HUDEP-2 (cell line): ENCODE measurements around the gene SCAMP4.

Source experiments
- DNase-seq, 76 experiments: peaks; one replicate each; lab custom pipeline; 2025; ENCODE audit not compliant: unreplicated experiment in 76 of 76; lab: John Stamatoyannopoulos, UW

The SCAMP4 gene

GRCh38 chr19:1953441-1954094 is 48.4 kb downstream of the SCAMP4 start:
- no peak for DNase-seq

GRCh38 chr19:1954532-1954933 is 49.3 kb downstream of the SCAMP4 start:
- no peak for DNase-seq

DNA sequence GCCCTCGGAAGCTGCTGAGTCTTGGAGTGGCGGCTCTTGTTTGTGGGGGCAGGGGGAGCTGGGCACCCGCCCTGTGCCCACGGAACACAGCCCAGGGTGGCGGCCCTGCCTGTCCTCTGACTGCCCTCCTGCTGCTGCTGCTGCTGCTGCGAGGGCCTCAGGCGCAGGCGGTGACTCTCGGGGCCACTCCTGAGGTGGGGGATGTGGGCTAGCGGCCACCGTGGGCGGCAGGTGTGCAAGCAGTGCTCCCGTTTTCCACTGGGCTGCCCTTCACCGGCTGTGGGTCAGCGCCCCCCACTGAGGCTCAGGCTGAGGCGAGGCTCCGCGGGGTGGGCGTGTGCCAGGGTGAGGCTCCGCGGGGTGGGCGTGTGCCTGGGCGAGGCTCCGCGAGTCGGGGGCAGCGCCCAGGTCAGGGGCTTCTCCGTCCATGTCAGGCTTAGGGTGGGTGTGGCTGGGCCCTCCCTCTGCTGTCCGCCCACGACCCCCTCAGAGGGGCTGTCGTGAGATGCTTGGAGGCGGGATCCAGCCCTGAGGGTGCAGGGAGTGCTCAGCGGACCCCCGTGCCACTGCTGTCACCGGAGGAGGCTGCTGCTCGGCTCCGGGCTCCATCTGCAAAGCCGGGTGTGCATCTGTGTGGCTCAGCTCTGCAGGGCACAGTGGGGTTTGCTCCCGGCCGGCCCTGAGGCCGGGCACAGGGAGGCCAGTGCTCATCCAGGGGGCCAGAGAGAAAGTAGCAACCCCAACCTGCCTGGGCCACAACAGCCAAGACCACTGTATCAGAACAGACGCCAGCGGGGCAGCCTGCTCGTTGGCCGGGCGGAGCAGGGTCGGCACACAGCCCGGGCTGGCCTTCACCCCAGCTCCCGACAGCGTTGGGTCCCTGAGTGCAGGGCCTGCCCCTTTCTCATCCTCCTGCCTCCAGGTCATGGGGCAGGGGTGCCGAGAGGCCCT is 50.2 kb downstream of the SCAMP4 start:
- DNase-seq: peak in 1 of 76 experiments; percentile 15

GRCh38 chr19:1956122-1956494 is 50.9 kb downstream of the SCAMP4 start:
- DNase-seq: no peak

DNA sequence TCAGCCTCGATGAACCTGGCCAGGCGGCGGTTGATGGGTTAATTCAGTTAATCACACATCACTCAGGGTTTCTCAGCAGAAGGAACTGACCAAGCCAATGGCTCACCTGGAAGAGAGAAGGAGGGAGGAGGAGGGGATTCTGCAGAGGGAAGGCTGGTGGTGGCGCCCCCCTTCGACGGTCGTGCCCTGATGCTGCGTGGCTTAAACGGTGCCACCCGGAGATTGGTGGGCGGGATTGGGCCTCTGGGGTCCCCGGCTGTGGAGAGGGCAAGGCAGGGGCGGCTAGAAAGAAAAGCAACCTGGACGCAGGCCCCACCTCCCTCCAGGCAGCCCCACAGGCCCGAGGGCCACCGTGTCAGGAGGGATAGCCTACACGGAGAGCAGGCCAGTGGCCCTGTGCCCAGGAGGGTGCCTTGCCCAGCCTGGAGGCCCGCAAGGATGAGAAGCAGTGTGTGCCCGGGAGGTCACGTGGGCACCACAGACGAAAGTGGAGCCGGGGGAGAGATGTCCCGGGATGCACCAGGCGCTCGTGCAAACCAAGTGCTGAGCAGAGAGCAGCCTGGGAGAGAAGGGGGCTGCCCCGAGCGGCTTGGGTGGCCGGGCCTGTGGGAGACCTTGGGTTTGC is 51.8 kb downstream of the SCAMP4 start:
- DNase-seq: no peak

DNA sequence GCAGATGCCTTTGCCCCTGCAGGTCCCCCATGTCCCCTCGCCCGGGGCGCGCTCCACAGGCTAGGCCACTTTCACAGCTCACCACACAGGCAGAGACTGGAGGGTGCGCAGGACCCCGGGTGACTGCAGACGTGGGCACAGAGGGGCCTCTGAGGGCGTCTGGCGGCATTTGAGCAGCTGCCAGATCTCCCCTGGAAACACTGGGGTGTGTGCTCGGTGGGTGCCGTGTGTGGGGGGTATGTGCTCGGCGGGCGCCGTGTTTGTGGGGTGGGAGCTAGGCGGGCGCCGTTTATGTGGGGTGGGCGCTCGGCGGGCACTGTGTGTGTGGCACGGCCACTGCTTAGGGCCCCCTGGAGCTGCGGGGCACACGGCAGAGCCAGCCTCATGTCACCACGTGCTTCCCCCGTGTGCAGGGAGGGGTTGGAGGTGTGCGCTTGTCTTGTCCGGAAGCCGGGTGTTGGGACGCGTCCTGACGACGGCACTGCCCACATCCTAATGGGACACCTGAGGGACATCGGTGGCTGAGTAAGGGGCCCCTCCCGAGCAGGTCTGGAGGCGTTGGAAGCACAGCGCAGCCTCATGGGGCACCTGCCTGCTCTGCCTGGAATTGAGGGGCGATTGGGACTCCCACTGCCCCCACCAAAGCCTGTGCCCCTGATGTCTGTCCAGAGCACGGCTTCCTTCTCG is 52.5 kb downstream of the SCAMP4 start:
- DNase-seq: no peak

DNA sequence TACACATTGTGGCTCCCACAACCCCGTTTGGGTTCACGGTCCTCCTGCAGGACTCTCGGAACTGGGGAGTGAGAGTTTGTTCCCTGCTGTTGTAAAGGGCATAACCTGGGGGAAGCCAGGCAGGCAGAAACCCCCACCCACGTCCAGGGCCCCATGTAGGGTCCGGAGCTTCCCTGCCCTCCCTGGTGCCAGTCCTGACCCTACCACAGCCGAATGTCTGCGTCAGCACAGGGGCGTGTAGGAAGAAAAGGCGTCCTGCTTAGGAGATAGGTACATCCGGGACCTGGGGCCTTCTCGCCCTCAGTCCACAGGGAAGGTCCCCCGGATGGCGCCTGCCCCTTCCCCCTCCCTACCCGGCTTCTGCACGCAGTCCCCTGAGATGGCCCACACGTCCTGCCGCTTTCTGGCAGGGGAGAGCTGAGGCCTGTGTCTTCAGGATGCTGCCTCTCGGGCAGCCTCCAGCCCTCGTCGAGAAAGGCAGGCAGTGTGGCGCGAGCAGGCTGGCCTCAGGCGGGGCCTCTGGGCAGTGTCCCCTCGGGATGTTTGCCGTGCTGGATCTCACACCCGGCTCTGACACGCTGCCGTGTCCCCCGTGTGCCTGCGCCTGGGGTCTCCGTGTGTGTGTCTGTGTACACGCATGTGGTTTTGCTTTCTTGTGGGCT is 54.9 kb downstream of the SCAMP4 start:
- DNase-seq: no peak

DNA sequence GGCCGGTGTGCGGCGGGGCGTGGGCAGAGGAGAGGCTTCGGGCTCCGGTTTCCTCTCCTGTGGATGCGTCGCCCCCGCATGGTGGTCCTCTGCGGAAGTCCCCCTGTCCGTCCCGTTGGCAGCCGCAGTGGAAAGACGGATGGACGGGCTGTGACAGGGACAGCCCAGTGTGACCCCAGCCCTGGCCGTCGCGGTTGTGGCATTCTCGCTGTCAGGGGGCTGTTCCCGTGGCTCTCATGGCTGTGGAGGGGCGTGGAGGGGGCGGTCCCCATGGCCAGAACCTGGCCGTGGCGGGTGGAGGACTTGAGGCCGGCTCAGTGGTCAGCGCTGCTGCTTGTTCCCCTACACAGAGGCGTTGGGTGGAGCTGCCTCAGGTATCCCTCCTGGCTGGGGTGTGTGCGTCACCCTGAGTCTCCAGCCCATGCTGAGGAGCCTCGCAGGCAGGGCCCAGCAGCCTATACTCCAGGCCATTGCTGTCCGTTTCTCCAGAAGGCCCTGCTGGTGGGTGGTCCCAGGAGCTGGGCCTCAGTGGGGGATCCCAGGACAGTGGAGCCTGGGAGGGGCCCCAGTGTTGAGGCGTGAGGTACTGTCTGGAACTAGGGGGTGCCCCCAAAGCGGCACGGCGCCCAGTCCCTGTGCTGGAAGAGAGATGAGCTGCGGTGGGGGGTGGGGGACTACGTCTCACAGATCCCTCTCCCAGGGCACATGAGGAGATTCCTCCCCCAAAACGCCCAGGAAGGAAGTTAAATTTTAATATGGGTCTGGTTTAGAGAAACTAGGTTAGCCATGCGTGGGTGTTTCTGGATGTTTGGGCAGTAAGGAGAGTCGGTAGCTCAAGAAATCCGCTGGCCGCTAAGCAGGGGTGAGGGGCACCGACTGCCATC is 56.0 kb downstream of the SCAMP4 start:
- DNase-seq: no peak

GRCh38 chr19:1962674-1963073 is 57.5 kb downstream of the SCAMP4 start:
- DNase-seq: no peak

DNA sequence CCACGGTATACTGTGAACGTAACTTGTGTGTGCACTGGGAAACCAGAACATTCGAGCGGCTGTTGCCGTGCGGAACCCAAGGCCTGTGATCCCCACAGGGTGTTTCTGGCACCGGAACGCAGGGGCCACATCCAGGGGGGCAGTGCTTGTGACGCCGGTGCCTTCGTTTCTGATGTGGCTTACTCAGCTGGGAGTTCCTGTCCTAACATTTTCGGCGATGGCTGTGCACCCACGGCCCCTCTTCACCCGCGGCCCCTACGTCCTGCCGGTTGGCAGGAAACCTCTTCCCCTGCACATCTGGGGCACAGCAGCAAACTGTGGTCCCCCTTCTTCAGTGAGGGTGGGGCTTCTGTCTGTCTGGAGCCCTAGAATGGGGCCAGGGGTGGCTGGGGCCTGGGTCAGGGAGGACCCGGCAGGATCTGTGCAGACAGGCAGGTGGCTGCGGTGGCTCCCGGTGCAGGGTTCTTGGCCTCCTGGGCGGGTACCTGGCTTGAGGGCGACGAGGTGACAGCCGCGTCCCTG is 61.9 kb downstream of the SCAMP4 start:
- no peak for DNase-seq

- no peak for DNase-seq
These were observed 63.3 kb downstream of the SCAMP4 start for GRCh38 chr19:1968279-1969175.

GRCh38 chr19:1969176-1970002 is 64.2 kb downstream of the SCAMP4 start:
- DNase-seq: no peak

DNA sequence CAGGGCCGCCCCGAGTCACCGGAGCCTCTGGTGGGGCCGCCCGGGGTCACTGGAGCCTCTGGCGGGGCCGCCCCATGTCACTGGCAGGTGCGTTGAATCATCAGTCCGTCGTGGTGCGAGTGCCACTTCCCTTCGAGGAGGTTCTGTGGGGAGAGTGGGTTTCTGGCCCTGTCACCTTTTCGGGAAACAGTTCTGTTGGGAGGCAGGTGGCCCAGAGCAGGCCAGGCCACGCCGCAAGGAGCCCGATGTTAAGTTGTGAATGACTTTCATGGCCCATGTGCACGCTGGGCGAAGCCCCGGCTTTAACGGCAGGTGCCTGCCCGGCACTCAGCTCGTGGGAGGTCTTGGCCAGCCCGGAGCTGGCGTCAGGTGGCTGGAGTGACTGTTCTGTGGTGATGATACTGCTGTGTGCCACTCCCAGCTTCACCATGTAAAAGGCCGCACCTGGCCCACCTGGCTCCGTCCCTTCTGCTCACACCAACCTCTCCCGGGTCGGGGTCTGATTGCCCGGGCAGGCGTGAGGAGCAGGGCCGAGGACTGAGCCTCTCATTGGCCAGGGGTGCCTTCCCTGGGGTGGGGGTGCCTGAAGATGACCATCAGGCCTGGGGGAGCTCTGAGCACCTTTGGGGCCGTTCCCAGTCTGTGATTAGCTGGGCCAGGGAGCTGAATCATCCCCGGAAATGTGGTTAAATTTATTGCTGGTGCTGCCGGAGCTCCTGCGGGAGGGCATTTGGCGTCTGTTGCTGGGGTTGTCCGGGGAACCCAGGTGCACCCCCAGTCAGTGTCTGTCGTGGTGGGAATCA is 65.0 kb downstream of the SCAMP4 start:
- no peak for DNase-seq

DNA sequence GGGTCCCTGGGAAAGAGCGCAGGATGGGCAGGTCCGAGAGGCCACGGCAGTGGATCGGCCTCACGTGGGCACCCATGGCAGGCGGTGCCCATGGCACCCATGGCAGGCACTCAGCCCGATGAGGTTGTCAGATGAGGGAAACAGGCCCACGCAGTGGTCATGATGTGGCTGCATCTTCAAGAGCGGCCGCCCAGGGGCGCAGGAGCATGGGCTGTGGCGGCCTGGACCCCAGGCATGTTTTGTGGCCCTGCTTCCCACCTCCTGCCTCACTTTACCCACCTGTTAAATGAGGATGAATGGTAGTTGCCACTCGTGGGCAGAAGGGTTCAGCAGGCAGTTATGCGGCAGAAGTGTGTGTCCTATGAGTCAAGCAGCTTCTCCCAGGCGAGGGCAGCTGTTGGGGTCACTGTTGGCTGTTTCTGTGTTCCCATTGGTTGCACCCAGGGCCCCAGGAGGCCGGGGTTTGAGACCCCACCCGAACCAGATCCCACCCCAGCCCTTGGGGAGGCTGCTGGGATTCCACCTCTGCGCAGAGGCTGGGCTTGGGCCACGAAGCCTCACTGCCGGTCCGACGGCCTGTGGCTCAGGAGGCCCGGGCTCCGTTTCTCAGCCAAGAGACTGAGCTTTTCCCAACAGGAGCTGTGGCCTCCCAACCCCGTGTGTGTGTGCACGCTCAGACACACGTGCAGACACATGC is 65.8 kb downstream of the SCAMP4 start:
- DNase-seq: no peak

- DNase-seq: no peak
These were observed 69.4 kb downstream of the SCAMP4 start for GRCh38 chr19:1974381-1975161.
